Stimulated activated CD4-positive, alpha-beta T cell treated with anti-CD3 and anti-CD28 coated beads, Interleukin-1b, Interleukin-23, amount 100 ng/mL, for 24 hours (primary cell): ENCODE data around the gene PNCK.

Source experiments
- DNase-seq, 4 experiments: peaks; one replicate each; pipeline ENCODE4 v3.0.0-alpha.2; 2020; ENCODE audit warnings: low read depth in 4 of 4, low spot score in 1 of 4

Gene PNCK

DNA sequence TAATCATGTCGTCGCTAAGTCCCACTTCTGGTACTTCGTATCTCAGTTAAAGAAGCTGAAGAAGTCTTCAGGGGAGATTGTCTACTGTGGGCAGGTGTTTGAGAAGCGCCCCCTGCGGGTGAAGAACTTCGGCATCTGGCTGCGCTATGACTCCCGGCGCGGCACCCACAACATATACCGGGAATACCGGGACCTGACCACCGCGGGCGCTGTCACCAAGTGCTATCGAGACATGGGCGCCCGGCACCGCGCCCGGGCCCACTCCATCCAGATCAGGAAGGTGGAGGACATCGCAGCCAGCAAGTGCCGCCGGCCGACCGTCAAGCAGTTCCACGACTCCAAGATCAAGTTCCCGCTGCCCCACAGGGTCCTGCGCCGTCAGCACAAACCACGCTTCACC is 11.3 kb downstream of the PNCK start:
- peak; percentile 28 to 37 (median 34) for DNase-seq

DNA sequence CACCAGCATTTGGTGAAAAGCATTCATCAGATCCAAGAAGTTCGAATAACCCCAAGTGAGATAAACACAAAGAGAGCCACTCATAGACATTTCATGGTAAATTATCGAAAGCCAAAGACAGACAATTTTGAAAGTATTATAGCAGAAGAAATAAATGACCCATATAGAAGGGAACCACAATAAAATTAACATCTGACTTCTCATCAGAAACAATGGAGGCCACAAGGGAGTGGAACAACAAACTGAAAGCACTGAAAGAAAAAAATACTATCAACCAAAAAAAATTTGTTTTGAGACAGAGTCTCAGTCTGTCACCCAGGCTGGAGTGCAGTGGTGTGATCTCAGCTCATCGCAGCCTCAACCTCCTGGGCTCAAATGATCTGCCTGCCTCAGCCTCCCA is 14.3 kb downstream of the PNCK start:
- DNase-seq: no peak

DNA sequence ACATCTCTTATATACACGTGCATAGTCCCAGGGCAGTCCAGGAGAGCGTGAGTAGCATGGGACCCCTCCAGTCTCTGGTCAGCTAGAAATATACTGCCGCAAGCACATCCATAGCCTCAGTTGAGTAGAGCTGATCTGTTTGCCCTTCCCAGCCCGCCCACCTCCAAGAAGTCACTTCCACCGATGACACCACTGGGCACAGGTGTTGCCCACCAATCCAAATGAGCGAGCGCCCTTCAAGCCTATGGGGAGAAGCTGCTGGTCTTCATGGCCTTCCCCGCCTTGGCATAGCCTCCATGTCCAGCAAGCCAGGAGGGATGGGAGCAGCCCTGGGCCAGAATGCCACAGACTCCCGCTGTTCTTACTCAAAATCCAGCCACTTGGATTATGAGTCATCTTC is 16.5 kb downstream of the PNCK start:
- no peak for DNase-seq

DNA sequence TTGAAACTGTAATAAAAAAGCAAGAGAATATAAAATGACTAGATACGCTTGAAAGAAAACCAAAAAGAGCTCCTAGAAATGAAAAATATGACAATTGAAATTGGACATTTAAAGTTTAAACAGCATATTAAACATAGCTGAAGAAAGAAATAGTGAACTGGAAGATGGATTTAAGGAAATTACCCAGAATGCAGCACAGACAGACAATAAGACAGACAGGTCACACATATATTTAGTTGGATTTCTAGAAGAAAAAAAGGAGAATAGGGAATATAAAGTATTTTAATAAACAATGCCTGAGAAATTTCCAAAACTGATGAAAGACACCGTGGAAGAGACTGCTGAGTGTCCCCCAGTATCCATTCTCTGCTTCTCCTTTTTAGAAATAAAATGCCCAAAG is 20.1 kb downstream of the PNCK start:
- no peak for DNase-seq

DNA sequence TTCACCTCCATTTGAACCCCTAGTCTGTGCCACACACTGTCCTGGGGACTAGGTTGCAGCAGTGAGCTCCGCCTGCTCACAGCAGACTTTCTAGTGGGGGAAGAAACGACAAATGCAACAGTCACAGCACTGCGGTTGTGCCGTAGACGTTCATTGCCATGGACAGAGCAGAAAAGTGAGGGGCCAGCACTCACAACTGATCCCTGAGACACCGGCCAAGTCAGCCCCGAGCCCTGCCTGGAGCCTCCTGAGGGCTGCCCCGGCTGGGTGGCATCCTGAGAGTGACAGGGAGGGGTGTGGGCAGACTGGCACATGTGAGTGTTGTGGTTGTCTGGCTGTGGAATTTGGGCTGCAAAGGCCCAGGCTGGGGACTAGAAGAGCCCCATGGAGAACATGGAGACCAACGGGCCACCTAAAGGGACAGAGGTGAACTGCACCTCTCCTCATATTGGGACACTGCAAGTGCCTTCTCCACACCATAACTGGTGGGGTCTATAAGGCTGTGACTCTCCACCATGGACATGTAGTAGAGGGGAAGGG is 22.0 kb downstream of the PNCK start:
- DNase-seq: no peak

DNA sequence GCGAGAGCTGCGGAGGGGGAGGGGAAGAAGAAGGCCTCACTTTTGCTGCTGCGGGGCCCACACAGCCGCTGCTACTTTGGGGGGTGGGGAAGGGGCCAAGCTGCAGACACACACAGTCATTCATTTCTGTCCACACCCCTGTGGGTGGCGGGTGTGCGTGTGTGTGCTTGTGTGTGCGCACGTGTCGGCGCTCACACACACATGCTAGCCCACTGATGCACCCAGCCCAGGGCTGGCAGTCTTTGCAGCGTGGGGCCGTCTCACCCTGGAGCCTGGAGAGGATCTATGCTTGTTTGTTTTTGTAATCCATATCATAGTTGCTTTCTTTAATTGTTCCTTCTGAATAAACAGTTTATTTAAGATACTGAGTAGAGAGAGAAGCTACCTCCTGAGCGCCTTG is 22.7 kb downstream of the PNCK start:
- no peak for DNase-seq

DNA sequence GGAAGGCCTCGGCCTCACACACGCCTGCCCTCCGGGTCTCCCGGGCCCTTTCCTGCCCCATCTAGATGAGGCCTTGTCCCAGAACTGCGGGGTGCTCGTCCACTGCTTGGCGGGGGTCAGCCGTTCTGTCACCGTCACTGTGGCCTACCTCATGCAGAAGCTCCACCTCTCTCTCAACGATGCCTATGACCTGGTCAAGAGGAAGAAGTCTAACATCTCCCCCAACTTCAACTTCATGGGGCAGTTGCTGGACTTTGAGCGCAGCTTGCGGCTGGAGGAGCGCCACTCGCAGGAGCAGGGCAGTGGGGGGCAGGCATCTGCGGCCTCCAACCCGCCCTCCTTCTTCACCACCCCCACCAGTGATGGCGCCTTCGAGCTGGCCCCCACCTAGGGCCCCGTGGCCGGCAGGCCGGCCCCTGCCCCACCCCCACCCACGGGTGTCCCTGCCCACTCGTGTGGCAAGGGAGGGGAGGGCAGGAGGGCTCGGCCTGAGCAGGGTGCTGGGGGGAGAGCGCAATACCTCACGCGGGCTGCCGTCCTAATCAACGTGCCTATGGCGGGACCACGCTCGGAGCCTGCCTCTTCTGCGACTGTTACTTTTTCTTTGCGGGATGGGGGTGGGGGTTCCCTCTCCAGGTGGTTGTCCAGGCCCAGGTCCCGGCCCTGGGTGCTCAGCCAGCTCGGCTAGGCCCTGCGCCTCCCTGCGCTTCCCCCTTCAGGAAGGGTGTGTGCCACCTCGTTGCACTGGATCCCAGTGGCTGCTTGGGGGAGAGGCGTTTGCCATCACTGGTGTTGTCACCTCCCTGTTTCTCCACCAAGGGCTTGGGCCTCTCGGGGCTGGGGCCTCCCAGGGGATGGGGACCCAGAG is 23.5 kb downstream of the PNCK start:
- DNase-seq: no peak

DNA sequence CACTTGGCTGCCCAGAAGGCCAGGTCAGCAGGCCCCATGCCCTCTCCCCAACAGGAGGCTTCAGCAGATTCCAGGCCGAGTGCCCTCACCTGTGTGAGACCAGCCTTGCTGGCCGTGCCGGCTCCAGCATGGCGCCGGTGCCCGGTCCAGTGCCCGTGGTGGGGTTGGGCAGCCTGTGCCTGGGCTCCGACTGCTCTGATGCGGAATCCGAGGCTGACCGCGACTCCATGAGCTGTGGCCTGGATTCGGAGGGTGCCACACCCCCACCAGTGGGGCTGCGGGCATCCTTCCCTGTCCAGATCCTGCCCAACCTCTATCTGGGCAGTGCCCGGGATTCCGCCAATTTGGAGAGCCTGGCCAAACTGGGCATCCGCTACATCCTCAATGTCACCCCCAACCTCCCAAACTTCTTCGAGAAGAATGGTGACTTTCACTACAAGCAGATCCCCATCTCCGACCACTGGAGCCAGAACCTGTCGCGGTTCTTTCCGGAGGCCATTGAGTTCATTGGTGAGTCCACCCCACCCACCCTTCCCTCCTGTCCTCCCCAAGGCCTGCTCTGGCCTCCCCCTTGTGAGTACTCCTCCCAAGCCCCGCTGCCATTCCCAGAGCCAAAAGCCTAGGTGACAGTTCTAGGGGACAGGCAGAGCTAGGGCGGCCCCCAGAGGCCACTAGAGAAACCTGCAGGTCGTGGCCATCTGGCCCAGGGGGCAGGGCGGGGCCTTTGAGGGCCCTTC is 24.3 kb downstream of the PNCK start:
- no peak for DNase-seq

DNA sequence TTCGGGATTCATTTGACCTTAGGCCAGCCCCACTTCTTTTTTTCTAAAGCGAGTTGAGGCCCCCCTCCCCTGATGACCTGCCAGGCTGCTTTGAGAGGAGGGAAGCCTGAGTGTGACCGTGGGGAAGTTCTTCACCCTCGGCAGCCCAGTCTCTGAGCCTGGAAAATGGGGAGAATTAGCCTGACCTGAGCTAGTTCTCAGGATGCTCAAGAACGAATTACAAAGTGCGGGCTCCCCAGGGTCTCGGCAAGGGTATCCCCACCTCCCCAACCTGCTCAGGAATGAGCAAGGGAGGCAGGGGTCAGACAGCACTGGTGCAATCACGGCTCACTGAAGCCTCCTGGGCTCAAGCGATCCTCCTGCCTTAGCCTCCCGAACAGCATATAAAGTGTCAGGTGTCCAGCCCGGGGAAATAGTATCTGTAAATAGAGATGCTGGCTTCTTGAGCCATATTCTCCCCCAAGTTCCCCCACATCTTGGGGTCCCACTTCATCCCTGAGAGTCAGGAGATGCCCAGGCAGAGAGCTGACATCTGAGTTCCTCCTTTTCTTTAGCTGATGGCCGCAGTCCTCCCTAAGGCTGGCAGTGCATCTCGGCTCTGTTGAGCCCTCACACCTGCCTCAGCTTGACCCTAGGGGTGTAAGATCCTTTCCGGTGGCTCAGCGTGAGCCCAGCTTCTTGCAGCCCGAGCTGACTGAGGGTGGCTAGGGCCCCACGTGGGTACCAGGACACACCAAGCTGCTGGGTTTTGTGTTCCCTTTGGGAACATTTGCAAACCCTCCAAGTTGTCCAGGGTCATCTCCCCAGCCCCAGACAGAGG is 25.0 kb downstream of the PNCK start:
- DNase-seq: no peak

DNA sequence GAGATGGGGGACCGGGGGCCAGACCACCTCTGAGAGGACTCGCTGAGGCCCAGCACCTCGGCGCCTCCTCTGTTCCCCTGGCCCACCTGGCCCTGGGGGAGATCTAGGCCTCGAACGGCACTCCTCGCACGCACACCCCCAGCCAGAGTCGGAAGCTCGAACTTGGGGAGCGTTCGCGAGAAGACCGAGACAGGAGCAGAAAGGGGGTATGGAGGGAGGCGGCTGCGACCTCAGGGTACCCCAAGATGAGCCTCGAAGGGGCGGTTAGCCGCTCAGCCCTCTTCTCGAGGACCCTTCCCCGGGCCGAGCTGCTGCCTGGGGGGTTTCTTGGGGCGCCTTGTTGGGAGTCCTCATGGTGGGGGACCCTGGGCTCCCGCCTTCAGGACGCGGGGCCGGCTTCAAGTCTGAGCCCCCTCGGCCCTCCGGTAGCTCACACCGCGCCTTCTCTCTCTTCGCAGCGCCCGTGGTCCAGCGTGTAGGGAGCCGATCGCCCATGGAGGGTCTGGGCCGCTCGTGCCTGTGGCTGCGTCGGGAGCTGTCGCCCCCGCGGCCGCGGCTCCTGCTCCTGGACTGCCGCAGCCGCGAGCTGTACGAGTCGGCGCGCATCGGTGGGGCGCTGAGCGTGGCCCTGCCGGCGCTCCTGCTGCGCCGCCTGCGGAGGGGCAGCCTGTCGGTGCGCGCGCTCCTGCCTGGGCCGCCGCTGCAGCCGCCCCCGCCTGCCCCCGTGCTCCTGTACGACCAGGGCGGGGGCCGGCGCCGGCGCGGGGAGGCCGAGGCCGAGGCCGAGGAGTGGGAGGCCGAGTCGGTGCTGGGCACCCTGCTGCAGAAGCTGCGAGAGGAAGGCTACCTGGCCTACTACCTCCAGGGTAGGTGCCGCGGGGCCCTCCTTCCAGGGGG is 25.9 kb downstream of the PNCK start:
- no peak for DNase-seq

DNA sequence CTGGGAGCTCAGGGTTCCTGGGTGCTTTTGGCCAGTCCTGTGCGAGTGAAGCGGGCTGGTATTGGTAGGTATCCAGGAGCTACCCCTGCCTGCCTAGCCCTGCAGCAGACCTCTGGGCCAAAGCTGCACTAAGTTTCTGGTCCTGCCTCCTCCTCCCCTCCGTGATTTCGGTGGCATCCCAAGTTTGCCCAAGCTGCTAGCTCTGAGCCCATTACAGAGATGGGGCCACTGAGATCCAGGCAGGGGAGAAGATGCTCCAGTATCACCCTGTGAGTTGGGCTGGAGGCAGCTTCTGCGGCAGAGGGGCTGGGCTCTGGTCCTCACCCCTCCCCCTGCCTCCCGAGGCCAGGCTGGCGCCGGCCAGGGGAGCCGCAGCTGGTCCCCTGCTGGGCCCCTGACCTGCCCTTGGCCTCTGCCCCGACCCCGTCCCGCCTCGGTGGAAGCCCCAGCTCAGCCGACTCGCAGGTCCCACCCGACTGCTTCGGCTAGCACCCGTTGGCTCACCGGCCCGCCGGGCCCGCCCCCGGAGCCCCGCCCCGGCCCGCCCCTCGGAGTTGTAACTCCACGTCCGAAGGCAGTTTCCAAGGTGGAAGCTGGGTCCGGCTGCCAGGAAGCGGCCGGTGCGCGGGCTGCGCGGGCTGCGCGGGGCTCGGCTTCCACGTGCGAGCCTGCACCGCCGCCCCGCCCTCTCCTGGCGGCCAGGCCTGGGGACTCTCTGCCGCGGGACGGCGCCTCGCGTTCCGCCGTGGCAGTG is 26.8 kb downstream of the PNCK start, which contains the start of gene DUSP9:
TSS of gene DUSP9 (plus strand) at position 584 of the 754 bp plus-strand sequence. CDS start 751 bp downstream, outside the sequence.
- DNase-seq: no peak

DNA sequence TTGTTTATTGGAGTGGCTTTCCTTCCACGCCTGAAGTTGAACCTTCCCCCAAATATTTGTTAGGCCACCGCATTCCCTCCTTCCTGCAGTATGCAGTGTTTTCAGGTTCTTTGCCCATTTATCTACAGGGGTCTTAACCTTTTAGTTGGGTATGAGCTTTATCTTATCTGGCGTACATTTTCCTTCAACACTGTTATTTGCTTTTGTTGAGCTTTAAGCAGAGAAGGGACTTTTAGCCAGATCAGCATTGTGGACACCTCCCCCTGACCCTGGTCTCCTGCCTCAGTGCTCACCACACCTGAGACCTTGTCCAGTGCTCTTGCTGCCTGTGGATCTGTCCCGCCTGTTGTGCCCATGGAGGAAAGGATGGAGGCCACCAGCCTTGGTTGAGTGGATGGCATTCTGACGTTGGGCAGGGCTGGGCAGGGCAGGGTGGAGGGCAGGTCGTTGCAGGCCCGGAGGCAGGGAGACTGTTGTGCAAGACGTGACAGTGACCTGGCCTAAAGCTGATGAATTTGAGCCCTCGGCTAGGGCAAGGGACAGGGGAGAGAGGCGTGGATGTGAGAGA is 27.6 kb downstream of the PNCK start:
- DNase-seq: no peak

DNA sequence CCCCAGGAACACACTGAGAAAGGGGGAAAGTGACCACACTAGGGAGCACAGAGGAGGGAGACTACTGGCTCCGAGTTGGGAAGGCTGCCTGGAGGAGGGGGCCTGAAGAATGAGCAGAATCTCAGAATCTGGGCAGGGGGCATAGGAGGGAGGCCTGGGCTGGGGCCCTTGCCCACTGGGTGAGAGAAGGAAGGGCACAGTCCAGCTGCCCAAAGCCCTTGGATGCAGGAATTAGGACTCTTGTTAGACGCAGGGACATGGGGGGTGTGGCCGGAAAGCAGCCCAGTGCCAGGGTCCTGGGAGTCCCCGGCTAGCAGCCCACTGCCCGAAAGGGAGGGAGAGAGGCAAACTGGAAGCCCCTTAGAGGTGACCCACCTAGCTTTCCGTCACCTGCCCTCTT is 28.5 kb downstream of the PNCK start:
- no peak for DNase-seq

DNA sequence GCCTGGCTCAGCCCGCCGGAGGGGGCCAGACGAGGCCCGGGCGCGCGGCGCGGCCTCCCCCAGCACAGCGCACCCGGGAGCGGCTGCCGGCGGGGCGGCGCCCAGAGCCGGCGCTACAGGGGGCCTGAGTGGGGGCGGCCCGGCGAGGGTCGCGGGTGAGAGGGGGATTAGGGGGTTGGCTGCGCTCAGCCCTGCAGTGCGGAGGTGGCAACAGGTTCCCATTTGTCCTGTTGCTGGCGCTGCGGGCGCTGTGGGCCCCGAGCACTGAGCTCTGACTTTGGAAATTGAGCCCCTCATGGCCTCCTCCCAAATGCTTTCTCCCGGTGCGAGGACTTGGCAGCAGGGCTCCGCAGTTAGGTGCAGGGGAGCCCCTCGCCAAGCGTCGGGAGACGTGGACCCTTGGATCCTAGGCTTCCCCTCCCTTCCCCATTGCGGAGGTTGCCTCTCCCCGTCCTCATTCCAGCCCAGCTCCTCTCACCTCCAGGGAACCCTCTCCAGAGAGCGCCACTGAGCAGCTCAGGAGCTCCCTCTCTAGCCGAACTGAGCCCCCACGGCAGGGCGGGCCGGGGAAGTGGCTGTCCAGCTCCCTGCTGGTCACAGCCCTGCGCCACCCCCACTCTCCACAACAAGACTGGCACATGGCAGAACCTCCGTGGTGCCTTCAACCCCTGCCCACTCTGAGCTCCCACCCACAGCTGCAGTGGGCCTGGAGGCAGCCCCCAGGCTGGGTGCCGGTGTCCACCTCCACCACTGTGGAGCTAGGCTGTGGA is 29.1 kb downstream of the PNCK start:
- DNase-seq: no peak

DNA sequence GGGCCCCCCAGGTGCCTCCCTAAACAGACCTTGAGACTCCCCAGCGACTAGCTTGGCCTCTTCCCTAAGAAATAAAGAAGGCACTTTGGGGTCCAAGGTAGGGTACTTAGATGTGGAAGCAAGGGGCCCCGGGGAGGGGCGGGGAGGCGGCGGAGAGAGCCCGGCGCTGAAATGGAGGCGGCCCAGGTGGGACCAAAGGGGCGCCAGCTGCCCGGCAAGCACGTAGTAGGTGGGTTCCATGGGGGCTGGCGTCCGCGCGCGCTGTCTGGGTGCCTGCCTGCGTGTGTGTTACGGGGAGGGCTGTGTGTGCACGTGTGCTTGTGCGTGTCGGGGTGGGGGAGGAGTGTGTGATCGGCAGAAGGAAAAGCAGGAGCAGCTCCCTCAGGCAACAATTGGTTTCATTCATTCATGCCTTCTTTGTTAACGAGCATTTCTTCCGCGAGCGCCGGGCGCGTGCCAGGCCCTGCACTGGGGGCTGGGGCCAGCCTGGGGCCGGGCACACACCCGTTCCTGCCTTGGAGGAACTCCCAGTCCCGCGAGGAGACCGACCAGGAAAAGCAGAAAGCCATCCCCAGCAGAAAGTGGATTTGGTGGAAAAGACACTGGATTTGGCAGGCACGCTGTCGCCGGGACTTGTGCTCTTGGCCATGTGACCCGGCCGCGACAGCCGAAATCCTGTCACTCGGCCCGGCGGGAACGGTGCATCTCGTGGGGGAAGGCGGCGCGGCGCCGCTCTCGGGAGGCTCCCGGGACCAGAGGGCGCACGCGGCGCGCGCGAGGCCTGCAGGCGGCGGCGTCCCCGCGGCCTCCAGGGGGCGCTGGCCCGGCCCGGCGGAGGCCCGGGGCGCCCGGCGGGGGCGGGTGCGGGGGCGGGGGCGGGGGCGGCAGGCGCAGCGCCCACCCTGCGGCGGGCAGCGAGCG is 29.9 kb downstream of the PNCK start:
- no peak for DNase-seq

DNA sequence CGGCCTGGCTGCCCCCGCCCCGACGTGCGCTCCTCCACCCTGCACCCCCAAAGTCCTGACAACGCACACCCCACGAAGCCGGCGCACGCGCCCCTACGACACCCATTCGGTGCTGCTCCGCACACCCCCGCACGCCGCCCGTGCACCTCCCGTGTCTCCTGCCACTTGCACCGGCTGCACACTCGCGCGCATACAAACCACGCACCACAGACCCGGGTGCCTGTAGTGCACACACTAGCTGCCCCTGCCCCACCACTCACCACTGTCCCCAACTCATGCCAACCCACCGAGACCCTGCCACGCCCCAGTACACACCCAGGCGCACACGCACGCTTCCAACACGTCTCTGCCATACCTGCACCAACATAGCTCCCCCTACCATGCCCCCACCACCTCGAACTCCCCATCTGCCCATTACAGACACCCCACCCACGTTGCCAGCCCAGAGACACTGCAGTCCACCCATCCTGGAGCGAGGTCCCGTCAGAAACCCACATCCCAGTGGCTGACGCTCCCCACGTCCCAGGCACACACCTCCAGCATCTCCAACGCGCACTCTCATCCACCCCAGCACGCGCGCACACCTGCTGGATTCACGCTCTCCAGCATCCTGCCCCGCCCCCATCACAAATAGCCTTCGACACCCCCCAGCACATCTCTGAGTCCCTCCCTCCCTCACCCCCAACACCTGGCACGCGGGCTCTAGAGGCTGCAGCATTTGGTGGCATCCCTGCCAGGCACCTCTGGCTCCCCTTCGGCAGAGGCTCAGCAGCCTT is 30.8 kb downstream of the PNCK start:
- DNase-seq: no peak
